Gastroesophageal sphincter (tissue), 3 donors: ENCODE measurements around the gene PLET1.
A peak's percentile ranks its signal among the peaks of the same experiment; 100 is the strongest.

Source experiments
- POLR2A ChIP-seq, 2 donors: fragments of 450-650 bp; IDR thresholded peaks; one replicate each; pipeline ENCODE4 v1.6.1; 2017; ENCODE audit warnings: antibody characterized with exemption in 2 of 2, mild to moderate bottlenecking in 2 of 2, moderate library complexity in 1 of 2
- POLR2AphosphoS5 ChIP-seq: sonication (generic); formaldehyde crosslinking; IDR thresholded peaks from one replicate; pipeline ENCODE4 v1.6.1; 2017; ENCODE audit warnings: antibody characterized with exemption
- TF ChIP-seq, protein P1 (sequence below), 4 experiments: fragments of 200-600 bp in 2 of 4; fragments of 450-650 bp in 2 of 4; sonication (generic) in 1 of 4; IDR thresholded peaks; one replicate each; pipeline ENCODE4 v1.5.1; 2017 to 2019; ENCODE audit warnings: antibody characterized with exemption in 4 of 4, mild to moderate bottlenecking in 2 of 4, moderate library complexity in 2 of 4

DNA sequence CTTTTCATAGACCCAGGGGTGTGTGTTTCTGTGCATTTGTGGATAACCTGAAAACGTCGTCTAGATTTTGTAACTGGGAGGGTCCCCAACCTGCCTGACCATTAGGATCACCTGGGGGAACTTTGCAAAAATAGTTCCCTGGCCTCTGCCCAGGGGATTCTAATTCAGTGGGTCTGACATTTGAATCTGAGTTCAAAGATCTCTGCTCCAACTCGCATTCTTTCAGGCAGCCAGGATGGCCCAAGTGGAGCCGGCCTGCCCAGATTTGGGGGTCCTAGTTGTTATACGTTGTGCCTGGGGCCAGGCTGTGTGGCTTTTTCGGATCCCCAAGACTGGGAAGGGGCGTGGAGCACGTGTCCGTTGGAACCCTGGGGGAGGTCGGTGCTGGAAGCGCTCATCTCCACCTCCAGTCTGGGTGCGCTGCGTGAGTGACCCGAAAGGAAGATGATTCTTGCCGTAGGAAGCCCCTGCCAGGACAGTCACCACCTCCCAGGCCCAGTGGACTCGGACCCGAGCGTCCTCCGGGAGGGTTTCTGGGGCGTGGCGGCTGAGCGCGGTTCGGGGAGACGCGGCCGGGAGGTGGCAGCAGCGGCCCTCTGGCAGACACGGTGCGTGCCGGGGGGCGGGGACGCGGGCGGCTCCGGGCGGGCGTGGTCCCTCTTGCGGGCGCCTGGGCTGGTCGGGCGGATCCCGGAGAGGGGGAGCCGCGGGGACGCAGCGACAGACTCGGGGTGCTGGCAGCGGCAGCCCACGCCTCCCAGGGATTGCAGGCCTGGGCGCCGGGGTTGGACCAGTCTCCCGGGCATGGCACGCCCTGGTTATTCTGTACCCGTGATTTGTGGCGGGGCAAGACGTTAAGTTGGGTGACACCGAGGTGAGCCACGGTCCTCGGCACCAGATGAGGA is 29.2 kb upstream of the PLET1 start:
- TF ChIP-seq, protein P1, sequence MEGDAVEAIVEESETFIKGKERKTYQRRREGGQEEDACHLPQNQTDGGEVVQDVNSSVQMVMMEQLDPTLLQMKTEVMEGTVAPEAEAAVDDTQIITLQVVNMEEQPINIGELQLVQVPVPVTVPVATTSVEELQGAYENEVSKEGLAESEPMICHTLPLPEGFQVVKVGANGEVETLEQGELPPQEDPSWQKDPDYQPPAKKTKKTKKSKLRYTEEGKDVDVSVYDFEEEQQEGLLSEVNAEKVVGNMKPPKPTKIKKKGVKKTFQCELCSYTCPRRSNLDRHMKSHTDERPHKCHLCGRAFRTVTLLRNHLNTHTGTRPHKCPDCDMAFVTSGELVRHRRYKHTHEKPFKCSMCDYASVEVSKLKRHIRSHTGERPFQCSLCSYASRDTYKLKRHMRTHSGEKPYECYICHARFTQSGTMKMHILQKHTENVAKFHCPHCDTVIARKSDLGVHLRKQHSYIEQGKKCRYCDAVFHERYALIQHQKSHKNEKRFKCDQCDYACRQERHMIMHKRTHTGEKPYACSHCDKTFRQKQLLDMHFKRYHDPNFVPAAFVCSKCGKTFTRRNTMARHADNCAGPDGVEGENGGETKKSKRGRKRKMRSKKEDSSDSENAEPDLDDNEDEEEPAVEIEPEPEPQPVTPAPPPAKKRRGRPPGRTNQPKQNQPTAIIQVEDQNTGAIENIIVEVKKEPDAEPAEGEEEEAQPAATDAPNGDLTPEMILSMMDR (IDR thresholded peaks at IDR 0.05) = peak; percentile 79 to 98 (median 91)
- TF ChIP-seq POLR2A (IDR thresholded peaks at IDR 0.05) (peak in 1 of 2 donors; percentile 22), POLR2AphosphoS5 (peak; percentile 57)
